ENCODE measurements around the gene MYCN.
"Not testable (repeated sequence)": the region's sequence is repeated elsewhere in the genome, so short reads cannot be mapped to it uniquely, and the experiment has no call there.

Gene MYCN

GRCh38 chr2:15963109-15963976 is 23.0 kb downstream of the MYCN start:
- not testable (repeated sequence) for DNase-seq

DNA sequence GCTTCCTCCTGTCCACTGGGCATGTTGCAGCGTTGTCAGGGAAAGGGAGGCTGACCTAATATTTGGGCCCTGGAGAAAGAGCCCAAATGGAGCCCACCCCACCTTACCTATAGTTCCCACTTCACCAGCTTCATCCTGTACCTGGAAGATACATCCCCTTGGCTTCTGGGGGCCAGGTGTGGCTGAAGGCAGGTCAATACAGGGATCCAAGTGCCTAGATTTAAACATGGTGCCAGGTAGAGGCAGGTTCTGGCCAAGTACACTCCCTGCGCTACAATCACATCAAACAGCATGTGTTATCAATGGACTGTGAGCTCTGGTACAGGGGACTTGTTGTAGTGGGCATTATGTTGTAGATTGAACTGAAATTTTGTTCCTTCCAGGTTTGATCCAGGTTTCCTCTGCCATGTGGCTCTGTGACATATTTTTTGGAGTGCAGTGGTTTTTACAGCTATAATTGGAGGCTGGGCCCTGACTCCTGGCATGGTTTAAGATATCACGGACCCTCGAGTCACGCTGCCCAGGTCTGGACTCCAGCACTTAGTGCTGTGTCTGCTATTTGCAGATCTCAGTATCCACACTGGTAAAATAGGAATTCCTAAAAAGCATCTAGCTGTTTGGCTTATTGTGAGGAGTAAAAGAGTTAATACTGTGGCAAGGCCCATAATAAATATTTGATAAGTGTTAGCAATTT is 23.8 kb downstream of the MYCN start:
- no peak for DNase-seq

- DNase-seq: no peak
These were observed 24.7 kb downstream of the MYCN start for GRCh38 chr2:15964936-15965563.

GRCh38 chr2:15965564-15966019 is 25.2 kb downstream of the MYCN start:
- DNase-seq: peak; percentile 4 to 13

- DNase-seq: no peak
These were observed 27.3 kb downstream of the MYCN start for GRCh38 chr2:15967415-15968279.

DNA sequence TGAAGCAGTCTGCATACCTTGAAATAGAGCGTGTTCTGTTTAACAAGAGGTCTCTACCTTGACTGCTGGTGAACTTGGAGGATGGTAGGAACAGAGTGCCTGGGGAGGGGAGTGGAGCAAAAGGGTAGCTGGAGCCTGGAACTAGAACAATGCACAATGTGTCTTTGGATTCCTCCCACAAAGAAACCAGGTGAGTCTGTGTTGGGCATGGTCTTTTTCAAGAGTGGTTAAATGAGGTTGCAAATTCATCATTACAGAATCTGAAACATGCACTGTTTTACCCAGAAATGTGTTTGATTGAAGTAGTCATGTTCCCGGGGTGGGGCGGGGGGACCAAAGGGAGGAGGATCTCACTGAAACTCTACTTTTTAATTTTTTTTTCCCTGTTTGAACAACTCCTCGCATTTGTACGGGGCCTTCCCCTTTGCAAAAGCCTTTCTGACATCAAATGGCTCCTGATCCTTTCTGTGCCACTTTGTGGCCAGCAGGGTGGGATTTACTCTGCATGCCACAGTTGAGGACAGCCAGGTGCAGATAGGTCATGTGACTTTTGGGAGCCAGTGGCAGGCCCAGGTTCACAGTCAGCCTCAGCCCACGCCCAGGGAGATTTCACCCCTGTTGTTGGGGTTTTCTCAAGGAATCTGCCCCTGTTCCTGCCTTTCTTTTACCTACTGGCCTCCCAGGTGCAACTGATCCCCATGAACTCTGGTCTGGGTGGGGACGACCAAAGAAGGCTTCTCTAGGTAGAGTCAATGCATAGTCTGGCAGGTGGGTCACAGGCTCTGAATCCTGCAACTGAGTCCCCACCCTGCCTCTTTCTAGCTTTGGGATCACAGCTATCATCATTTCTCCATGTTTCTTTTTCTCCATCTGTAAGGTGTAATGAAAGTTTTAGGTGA is 28.2 kb downstream of the MYCN start:
- DNase-seq: no peak

GRCh38 chr2:15969214-15969613 is 28.9 kb downstream of the MYCN start:
- no peak for DNase-seq

DNA sequence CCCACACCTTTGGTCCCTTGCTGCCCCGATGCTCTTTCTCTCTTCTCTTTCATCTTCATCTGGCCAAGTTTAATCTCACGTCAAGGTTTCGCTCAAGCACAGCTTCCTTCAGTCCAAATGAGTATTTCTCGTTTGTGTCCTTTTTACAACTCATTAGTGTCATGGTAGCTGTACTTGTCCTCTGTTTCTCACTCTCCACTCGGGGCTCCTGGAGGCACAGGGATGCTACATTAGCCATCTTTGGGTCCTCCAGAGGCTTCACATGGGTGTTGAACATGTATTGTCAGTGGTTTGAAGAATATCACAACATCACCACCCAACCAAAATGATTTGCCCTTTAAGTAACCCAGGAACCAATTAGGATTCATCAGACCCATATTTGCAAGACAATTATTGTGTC is 30.4 kb downstream of the MYCN start:
- DNase-seq: no peak

DNA sequence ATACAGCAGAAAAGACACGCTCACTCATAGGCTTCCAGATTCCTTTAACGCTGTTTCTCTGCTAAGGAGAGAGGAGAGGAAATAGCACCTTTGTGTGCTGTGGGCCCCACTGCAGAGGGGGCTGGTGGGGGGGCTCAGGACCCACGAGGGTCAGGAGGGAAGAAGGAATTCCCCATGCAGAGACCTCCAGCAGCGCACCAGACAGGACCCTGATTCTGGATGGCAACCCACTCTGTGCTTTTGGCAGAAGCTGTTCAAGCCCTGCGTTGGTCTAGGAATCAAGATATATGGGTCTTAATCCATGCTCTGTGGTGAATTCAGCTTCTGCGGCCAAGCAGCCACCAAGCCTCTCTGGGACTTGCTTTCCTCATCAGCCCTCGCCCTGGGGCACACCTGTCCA is 31.0 kb downstream of the MYCN start:
- DNase-seq: no peak

GRCh38 chr2:15971831-15972522 is 31.6 kb downstream of the MYCN start:
- DNase-seq: no peak

DNA sequence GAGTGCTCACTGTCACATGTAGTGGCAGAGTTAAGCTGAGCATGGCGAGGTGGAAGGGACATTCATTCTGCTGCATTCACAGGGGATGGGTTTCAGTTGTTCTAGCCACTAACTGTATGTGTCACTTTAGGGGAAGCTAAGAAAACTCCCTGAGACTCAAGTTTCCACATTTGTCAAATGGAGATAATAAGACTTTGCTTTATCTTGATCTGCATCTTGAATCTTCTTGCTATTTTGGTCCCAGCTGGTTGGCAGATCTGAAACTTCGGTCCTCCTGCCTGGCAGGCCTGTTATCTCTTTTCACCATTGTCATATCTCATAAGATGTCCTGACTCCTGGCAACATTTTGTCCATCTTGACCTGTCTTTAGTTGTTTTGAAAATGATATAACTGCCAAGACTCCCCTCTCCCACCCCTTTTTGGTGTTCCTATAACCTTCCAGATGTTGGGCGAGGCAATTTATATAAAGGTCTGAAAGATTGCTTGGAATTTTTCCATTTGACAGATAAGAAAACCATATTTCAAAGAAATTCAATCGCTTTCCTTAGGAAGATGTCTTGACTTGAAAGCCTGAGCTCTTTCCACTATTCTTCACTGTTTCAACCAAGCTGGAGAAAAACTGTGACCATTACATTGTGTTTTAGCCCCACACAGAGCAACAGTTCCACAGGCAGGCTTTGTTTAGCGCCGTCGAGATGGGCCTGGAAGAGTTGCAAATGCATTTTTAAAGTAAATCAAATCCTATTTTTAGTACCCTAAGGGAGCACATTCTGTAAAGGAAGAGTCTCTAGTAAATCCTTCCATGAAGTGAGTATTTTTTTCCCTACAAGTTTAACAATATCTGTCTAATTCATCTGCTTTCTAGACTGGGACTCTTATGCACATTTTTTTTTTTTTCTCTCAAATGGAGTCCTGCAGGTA is 33.4 kb downstream of the MYCN start:
- no peak for DNase-seq

DNA sequence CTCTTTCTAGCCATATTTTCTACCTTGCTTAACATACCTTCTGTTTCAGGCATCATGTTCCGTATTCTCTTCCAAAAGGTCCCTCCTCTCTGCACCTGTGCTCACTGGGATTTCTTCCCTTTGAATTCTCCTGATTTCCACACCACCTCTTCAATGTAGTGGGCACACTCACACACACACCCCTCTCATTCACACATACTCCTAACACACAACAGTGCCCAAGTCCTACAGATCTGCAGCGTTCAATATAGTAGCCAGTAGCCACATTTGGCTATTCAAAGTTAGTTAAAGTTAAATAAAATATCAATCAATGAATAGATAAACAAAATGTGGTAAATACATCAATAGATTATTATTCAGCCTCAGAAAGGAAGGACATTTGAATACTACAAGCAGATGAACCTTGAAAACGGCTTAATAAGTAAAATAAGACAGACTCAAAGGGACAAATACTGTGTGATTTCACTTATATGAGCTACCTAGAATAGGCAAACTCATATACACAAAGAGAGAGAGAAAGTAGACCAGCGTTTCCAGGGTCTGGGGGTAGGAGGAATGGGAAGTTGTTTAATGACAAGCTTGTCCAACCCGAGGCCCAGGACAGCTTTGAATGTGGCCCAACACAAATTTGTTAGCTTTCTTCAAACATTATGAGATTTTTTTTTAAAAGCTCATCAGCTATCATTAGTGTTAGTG is 34.4 kb downstream of the MYCN start:
- no peak for DNase-seq

DNA sequence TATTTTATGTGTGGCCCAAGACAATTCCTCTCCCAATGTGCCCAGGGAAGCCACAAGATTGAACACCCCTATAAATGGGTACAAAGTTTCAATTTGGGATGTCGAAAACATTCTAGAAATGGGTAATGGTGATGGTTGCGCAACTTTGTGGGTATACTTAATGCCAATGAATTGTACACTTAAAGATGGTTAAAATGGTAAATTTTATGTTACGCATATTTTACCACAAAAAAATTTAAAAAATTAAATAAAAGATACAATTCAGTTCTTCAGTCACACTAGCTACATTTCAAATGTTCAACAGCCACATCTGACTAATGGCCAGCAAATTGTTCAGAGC is 34.9 kb downstream of the MYCN start:
- no peak for DNase-seq

DNA sequence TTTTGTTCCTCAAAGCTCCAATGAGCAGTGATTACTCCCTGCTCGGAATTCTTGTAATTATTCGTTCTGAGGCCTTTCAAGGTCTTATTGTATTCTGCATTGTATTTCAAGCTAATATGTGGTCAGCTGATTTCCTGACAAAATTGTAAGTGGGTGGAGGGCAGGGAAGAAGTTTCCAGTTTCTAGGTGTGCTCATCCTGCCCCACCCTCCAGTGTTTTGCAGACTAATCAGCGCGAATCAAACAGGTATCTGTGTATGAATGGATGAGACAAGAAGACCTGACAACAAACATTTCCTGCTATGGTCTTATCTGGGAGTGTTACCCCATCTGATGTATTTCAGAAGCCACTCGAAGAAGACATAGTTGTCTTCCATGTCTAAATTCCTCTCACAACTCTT is 35.3 kb downstream of the MYCN start:
- DNase-seq: no peak

DNA sequence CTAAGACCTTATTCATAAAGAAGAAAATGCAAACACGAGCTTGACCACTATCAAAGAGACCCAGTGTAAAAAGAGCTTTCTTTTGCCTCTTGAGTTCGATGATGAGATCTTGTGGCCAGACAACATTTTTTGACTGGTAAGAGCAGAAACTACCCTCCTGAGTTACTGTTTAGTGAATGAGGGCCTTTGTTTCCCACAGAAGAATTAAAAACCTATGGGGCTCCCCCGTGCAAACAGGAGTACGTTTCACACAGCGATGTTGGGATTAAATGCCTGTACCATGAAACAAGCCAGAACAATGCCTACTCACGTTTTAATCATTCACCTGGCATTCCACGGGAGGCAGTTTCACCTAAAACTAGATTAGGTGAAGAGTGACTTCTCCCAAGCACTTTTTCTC is 36.0 kb downstream of the MYCN start:
- DNase-seq: no peak

DNA sequence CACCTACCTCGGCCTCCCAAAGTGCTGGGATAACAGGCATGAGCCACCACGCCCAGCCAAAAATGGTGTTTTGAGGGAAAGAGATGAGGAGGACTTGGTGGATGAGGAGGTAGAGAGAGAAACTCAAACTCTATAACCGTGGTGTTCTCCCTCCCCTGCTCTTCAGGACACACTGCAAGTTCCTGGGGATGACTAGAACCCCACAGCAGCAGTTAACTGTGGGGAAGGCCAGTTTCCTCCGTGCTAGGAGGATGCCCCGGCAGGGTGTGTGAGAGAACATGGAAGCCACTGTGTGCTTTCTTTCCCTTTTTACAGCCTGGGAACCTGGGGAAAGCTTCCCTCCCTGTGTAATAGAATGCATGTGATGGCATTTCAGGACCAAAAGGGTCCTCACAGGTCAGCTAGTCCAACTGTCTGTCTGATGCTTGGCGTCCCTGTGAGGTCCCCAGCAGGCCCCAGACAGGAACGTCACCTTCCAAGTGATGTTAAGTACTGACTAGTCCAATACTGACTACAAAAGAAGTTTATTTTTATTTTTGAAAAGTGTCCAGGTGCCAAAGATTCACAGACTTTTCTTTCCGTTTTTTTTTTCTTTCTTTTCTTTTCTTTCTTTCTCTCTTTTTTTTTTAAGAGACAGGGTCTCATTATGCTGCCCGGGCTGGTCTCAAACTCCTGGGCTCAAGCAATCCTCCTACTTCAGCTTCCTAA is 38.9 kb downstream of the MYCN start:
- no peak for DNase-seq

GRCh38 chr2:15979759-15980604 is 39.6 kb downstream of the MYCN start:
- DNase-seq: no peak

- no peak for DNase-seq
These were observed 40.3 kb downstream of the MYCN start for GRCh38 chr2:15980605-15981098.

All from CD4-positive, alpha-beta T cell treated with Interferon alpha-2 for 1 hour (primary cell).